GM21528 (cell line): ENCODE data around the gene VPS51.
"Not testable (repeated sequence)": the region's sequence is repeated elsewhere in the genome, so short reads cannot be mapped to it uniquely, and the experiment has no call there.

Experiments used
- ATAC-seq: cut with Tn5 transposase; IDR thresholded peaks from one replicate; pipeline ENCODE4 v1.9.1; 2021; ENCODE audit warnings: mild to moderate bottlenecking, moderate library complexity; ENCODE audit not compliant: unreplicated experiment, low FRiP score

The VPS51 gene

DNA sequence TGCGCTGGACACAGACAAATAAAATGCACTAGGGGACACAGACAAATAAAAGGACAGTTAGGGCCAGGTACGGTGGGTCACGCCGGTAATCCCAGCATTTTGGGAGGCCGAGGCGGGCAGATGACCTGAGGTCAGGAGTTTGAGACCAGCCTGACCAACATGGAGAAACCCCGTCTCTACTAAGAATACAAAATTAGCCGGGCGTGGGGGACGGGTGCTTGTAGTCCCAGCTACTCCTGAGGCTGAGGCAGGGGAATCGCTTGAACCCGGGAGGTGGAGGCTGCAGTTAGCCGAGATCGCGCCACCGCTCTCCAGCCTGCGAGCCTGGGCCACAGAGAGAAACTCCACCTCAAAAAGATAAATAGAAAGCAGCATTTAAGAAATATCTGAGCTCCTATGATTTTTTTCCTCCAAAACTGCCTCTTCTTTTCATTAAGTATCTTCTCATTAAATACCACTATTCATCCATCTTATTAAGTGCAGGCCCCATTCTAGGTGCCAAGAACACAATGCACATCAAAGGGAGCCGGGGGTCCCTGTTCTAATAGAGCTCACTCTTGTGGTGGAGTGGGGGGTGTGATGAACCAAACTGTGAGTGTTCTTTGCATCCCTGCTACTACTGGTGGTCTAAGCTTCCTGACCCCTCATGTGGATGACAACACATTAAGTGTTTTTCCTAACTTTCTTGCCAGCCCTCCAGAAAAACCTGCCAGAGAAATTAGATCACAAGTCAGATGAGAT is 22.3 kb downstream of the VPS51 start:
- no peak for ATAC-seq

DNA sequence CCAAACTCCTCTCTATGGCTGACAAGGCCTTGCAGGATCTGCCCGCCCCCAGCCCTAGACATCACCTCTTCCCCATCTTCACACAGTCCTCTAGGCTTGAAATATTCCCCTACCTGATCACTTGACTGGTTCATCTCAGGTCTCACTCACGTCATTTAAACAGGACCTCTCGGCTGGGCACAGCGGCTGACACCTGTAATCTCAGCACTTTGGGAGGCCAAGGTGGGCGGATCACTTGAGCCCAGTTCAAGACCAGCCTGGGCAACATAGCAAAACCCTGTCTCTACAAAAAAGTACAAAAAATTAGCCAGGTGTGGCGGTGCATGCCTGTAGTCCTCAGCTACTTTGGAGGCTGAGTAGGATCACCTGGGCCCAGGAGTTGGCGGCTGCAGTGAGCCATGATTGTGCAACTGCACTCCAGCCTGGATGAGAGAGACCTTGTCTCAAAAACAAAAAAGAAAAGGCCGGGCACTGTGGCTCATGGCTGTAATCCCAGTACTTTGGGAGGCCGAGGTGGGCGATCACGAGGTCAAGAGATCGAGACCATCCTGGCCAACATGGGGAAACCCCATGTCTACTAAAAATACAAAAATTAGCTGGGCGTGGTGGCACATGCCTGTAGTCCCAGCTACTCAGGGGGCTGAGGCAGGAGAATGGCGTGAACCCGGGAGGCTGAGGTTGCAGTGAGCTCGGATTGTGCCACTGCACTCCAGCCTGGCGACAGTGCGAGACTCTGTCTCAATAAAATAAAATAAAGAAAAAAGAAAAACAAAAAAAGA is 23.1 kb downstream of the VPS51 start:
- ATAC-seq = not testable (repeated sequence)

DNA sequence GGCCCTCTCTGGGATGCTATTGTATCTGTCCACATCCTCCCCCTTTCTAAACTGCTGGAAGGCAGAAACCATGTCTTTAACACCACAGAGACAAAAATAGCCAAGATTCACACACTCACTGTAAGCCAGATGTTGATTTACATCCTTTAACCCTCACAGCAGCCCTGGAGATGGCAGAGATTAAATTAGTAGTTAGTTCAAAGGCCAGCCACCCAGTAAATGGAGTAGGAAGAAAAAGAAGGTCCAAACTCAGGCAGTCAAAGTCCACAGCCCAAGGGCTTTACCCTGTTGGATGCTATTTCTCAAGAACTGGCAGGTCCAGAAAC is 23.6 kb downstream of the VPS51 start:
- no peak for ATAC-seq

DNA sequence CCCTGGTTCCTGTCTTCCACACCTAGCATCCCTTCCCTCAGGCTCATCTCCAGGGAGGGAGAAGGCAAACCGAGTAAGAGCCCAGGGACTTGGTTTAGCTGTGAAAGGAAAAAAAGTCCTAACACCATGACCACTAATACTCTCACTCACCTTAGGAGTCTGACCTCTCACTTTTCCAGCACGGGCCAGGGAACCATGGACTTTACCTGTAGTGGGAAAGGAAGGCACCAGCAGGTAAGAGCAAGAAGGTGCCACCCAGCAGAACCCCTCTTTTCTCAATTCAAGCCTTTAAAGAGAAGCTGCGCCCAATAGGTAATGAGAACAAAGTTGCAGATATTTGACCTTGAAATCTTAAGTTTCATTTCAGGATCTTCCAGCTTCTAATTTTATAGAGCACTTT is 24.8 kb downstream of the VPS51 start:
- ATAC-seq = no peak

DNA sequence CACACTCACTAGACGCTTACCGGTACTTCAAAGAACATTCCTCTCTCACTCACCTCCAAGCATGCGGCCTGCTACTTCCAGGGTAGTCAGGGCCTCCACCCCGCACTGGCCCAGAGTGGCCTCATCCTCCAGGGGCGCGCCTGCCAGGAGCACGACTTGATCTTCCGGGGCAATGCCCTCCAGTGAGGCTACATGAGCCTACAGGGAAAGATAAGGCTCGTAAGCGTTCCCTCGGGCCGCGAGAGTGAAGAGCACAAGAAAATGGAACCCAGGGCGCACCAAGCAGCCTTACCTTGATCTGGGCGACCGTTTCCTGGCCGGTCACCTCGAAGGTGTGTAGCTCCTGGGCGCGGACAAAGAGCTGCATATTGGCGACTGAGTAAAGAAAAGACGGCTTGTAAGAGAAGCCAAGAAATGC is 25.4 kb downstream of the VPS51 start:
- ATAC-seq = no peak

DNA sequence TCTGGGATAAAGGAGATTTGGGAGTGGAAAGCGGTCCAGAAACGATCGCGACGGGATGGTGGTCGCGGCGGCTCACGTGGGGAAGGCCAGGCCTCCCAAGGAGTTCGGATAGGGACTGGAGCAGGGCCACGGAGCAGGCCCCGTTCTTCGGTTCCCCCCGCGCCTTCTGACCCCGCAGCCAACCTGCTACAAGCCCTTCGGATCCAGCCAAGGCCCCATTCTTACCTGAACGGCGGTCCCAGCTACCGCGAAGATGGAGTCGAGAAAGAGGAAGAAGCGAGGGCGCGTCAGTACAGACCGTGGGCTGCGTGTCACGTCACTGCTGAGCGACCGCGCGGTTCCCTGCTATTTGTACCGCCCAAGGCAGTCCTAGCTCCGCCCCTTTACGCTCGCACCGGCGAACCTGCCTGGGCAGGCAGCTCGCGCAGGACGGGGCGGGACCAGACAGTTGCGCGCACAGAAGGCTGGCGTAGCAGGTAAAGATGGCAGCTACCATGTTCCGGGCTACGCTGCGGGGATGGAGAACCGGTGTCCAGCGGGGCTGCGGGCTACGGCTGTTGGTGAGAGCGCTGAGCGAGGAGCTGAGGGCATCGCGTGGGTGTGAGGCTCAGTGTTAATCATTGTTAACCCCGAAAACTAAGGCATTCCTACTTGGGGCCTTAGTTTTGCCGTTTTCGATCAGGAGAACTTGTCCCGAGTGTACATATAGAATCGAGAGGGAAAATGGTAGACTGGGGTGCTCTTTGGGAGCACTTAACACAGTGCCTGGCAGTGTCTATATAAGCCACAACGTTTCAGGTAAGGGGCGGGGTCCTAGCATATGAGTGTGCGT is 26.1 kb downstream of the VPS51 start, which contains the start of the genes FAU and MRPL49:
Gene FAU, minus strand, starts transcription at position 270 of the 832 bp plus-strand sequence. CDS start 321 bp downstream, outside the sequence.
Gene MRPL49, plus strand, starts transcription at position 457 of the 832 bp plus-strand sequence. Its CDS starts 26 bp downstream, at position 483.
- peak; percentile 66 for ATAC-seq

DNA sequence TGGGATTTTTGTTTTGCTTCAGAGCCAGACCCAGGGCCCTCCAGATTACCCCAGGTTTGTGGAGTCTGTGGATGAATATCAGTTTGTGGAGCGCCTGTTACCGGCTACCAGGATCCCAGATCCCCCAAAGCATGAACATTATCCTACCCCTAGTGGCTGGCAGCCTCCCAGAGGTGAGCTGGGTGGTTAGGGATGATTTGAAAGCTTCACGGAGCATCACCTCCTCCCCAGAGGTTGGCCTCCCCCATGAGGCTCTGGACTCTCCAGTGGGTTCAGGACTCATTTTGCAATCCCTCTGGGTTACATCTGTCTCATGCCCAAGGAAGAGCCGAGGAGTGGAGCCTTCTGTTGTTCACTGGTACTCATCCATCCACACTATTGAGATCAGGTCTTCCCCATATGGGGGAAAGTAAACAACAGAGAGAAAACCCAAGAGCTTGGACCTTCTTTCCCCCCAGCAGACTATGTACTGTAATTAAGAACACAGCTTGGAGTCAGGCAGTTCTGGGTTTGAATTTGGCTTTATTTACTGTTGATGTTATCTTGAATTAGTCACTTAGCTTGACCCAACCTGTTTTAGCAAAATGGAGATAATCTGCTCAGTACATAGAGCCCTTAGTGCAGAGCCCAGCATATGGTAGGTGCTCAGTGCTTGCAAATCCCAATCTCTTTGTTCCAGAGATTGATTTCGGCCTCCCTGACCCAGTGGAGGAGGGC is 28.6 kb downstream of the VPS51 start:
- ATAC-seq = no peak

DNA sequence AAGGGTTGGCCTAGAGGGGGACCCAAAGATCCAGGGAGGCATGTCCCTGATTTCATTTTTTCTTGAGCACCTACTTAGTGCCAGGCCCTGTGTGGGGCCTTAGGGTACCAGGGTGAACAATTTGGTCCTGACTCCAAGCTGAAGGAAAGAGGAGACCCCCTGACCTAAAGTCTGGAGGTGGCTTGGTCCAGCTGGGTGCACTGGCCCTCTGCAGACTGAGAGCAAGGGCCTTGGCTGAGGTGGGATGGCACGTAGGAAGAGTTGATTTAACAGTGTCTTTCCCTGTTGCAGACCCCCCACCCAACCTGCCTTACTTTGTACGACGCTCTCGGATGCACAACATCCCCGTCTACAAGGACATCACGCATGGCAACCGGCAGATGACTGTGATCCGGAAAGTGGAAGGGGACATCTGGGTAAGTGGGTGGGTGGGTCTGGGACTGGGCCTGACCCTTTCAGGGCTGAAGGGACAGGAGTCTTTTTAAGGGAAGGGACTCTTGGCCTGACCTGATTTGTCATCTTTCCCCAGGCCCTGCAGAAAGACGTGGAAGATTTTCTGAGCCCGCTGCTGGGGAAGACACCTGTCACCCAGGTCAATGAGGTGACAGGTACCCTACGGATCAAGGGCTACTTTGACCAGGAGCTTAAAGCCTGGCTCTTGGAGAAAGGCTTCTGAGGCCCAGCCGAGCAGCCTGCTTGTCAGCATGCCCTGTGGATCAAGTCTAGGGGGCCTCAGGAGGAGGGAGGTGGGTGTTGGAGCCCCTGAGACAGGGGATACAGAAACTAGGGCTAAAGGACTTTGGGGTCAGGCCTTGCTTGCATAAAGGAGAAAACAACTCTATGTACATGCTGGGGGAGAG is 29.4 kb downstream of the VPS51 start:
- no peak for ATAC-seq

DNA sequence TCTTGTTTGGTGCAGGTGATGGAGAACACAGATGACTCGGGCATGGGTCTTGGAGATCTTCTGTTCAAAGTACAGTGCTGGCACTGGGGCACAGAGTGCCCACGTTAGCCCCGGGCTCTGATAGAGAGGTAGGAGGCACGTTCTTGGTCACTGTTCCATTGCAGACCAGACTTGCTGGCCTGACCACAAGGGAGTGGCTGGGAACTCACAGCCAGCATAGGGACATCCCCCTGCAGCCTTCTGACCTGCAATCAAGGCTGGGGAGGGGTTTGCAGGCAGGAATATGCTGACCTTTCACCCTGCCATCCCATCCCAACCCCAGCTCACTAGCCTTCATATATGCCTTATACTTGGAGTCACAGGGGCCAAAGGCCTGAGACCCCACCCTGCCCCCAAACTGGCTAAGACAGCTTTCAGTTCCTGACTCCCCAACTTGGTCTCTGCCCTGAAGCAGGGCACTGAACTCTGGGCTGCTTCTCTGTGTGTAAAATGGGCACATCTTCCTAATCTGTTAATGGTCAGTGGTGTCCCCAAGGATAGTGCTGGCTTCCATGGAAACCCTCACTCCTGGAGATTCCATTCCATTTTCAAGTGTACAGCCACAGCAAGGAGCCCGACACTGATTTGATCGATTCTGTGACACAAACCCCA is 30.7 kb downstream of the VPS51 start:
- no peak for ATAC-seq

DNA sequence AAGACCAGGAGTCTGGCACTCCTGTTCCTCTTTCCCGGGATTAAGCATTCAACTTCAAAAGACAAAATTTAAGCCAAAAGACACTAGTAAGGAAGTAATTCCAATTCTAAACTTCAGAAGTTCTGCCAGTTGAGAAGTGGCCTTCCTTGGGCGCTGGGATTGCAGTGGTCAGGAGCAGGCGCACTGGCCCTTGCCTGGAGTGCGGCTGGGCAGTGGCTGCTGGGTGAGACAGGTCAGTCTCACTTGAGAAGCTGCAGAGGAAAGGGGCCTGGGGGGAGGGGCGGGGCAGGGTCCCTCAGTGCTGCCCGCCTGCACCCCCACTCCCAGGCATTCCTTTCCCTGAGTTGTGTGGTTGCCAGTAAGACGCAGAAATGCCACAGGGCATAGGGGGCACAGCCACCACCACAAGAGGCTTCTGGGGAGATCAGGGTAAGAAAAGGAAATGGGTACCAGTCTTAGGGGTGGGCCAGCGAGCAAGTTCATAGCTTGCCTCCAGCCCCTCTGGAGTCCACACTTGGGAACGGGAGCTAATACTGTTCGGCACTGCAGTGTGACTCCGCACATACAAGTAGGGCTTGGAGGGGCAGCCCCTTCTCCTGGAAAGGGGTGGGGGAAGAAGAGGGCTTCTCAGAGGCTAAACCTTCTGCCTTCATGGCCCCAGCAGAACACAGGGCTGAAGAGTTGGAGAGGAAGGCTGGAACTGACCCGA is 31.6 kb downstream of the VPS51 start:
- ATAC-seq = no peak

DNA sequence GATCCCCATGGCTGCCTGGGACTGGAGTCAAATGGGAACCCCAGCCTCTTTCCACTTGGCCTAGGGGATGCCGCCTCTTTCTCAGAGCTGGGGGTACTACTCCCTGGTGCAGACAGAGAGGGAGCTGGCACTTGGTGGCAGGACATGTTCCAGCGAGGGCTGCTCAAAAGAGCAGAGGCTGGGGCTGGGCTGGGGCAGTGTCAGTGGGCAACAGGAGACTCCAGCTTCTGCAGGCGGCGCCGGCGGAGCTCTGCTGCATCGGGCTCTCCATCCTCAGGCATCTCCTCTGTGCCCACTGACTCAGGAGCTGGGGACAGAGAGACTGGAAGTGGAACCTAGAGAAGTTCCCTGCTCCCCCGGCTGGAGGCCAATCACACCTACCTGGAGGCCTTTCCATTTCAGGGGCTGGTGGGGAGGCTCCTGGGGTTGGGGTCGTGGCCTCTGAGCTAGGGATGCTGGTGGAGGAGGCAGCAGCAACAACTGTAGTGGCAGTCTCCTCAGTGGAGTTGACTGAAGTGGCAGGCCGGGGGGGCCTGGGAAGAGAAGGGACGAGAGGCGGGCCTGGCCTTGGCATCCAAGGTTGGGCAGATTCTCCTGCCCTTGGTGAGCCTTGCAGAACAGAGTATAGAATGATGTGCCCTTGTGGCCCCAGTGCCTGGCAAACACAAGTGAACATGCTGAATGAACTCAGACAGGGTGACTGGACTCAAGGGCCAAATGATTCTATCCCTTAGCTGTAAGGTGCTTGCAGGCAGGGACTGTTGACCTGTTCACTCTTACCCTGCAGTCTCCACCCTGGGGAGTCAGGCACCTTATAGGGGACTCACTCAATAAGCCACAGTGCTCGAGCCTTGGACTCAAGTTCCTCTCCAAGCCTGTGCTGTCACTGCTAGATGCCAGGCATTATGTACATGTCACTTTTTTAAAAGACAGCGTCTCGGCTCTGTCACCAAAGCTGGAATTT is 32.5 kb downstream of the VPS51 start:
- no peak for ATAC-seq

DNA sequence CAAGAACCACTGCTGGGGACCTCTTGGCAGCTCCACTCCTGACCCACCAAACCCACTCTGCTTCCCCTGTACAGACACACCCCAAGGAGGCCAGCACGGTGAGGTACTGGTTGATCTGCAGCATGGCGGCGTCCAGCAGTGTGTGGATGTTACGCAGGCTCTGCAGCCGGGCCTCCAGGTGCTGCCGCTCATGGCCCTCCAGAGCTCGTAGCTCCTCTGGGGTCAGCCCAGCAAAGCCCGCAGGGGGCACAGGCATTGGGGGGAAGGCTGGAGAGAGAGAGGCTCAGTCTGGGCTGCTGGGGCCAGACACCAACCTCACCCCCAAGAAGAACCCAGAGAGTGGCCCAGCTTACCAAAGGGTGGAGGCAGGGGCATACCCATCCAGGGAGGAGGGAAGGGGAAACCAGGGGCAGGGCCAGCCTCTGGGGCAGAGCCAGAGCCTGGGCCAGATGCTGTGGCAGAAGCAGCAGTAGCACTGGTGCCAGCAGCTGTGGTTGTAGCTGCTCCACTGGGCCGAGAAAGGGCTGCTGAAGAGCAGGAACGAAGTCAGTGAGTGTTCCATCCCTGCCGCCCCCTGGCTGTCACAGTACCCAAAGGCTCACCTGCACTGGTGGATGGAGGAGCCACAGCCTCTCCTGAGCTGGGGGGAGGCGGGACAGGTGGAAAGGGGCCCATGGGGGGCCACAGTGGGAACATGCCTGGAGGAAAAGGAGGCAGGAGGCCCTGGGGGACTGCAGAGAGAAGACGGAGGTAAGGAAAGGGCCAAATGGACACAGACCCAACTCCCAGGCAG is 33.8 kb downstream of the VPS51 start:
- no peak for ATAC-seq

DNA sequence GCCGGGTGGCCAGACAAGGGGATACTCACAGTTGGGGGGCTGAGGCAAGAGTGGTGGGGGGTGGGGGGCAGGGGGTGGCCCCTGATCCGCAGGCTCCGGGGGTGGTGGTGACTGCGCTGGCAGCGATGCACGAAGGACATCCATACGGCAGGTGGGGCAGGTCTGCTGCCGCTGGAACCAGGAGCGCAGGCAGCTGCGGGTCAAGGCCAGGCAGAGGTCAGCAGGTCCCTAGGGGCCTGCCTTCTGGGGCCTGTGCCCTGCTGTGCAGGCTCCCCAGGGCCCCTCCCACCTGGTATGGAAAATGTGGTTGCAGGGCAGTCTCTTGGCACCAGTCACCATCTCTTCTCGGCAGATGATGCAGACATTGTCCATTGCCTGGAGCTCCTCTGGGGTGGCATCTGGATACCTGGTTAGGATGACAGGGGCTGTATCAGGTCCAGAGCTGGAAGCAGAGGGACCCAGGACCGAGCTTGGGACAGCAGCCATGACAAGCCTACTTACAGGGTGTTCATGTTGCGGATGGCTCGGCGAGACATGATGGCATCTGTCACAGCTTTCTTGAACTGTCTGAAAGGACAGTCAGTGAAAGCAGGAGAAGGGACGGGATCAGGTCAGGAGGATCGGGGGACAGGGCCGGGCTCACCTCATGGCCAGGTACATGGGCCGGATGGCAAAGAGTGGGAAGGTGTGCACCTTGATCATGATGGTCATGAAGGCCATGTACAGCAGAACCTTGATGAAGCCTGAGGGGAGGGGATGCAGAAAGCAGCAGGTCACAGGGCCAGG is 34.8 kb downstream of the VPS51 start:
- no peak for ATAC-seq

DNA sequence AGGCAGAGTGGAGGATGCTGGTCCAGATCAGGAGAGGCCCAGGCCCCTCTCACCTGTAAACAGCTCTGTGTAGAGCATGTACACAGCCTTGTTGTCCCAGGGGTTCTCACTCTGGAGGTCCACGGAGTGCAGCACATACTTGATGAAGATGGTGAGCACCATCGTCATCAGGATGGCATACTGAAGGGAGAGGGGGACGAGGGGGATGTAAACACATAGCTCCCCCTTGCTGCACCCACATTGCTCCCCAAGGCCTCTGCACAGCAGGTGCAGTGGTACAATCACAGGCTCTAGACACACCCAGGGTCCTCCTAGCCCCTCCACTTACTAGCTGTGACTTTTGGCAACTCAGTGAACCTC is 35.4 kb downstream of the VPS51 start:
- no peak for ATAC-seq

DNA sequence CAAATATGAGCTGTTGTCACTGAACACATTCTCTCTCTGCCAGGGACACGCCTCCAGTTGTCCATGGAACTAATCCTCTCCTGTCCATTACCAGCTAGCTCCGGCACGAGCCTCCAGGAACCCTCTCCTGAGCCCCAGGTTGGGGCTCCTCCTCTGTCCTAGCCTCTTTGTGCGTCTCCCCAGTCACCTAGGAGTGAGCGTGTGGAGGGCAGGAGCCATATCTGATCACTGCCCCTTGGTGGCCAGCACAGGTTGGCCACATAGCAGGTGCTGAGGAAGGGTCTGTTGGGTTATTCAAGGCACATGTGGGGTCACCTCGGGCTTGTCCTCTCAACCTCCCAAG is 35.9 kb downstream of the VPS51 start:
- no peak for ATAC-seq
